Measurements from ENCODE around the gene RDH5.

The RDH5 gene

GRCh38 chr12:55688716-55689655 lies 31.2 kb upstream of the RDH5 start:
- no peak for TF ChIP-seq CTCF (IDR thresholded peaks at IDR 0.05; ENCODE audit: low read depth, low read length)

GRCh38 chr12:55692631-55693322 lies 27.4 kb upstream of the RDH5 start:
- no peak for TF ChIP-seq CTCF (IDR thresholded peaks at IDR 0.05; ENCODE audit: low read depth, low read length)
- H3K4me3 ChIP-seq (ENCODE audit: low read depth, low read length) = no peak overlapping the region

More at GRCh38 chr12:55688716-55689655, 31.2 kb upstream of the RDH5 start:
- H3K4me3 ChIP-seq (ENCODE audit: low read depth, low read length) = no peak overlapping the region

GRCh38 chr12:55693323-55694187 lies 26.6 kb upstream of the RDH5 start:
- no peak for TF ChIP-seq CTCF (IDR thresholded peaks at IDR 0.05; ENCODE audit: low read depth, low read length)
- H3K4me3 ChIP-seq (ENCODE audit: low read depth, low read length) = no peak overlapping the region

GRCh38 chr12:55694188-55694515 lies 26.0 kb upstream of the RDH5 start:
- no peak for TF ChIP-seq CTCF (IDR thresholded peaks at IDR 0.05; ENCODE audit: low read depth, low read length)
- H3K4me3 ChIP-seq (ENCODE audit: low read depth, low read length) = no peak overlapping the region

GRCh38 chr12:55694651-55695050 lies 25.5 kb upstream of the RDH5 start:
- no peak overlapping the region for H3K4me3 ChIP-seq (ENCODE audit: low read depth, low read length)
- TF ChIP-seq CTCF (IDR thresholded peaks at IDR 0.05; ENCODE audit: low read depth, low read length) = no peak

GRCh38 chr12:55695349-55695748 lies 24.8 kb upstream of the RDH5 start:
- no peak for TF ChIP-seq CTCF (IDR thresholded peaks at IDR 0.05; ENCODE audit: low read depth, low read length)
- H3K4me3 ChIP-seq (ENCODE audit: low read depth, low read length) = no peak overlapping the region

Measured in WI38 (cell line).